Esophagus squamous epithelium (tissue), 5 donors: Measurements from ENCODE around the gene POLR2M. TPM values are rescaled to one million over a fixed set of nuclear protein-coding genes. Genes with fewer than 3 reads are reported as not detected.

ENCODE experiments used
- DNase-seq: peaks from one replicate; lab custom pipeline; 2025; lab: John Stamatoyannopoulos, UW
- H3K27ac ChIP-seq, 4 donors: fragments of 200-600 bp; sonication (generic); one replicate each; pipeline ENCODE4 v1.5.1; 2016 to 2019; ENCODE audit warnings: mild to moderate bottlenecking in 1 of 4
- H3K27me3 ChIP-seq, 4 donors: fragments of 200-600 bp; sonication (generic); 1 replicate in 3 of 4; 2 replicates in 1 of 4; pipeline versions ENCODE4 v1.5.1 to v1.6.0; 2017 to 2021; ENCODE audit warnings: antibody characterized with exemption in 1 of 4
- H3K36me3 ChIP-seq, 3 donors: fragments of 200-600 bp; sonication (generic); one replicate each; pipeline ENCODE4 v1.5.1; 2016 to 2019
- H3K4me1 ChIP-seq, 3 donors: fragments of 200-600 bp; sonication (generic); one replicate each; pipeline ENCODE4 v1.5.1; 2017 to 2019
- H3K4me3 ChIP-seq, 4 donors: fragments of 200-600 bp; sonication (generic); 1 replicate in 3 of 4; 2 replicates in 1 of 4; pipeline ENCODE4 v1.5.1; 2016 to 2019; ENCODE audit warnings: mild to moderate bottlenecking in 2 of 4, moderate library complexity in 1 of 4
- H3K9me3 ChIP-seq, 3 donors: fragments of 200-600 bp; sonication (generic); one replicate each; pipeline ENCODE4 v1.5.1; 2016 to 2019
- CTCF ChIP-seq, 6 experiments: fragments of 450-650 bp in 4 of 6; fragments of 200-600 bp in 2 of 6; sonication (generic) in 2 of 6; IDR thresholded peaks; one replicate each; pipeline ENCODE4 v1.5.1; 2016 to 2019; ENCODE audit warnings: antibody characterized with exemption in 6 of 6, mild to moderate bottlenecking in 4 of 6, moderate library complexity in 4 of 6
- POLR2A ChIP-seq, 4 donors: fragments of 450-650 bp; IDR thresholded peaks; one replicate each; pipeline ENCODE4 v1.6.1; 2017; ENCODE audit warnings: antibody characterized with exemption in 4 of 4, mild to moderate bottlenecking in 4 of 4, moderate library complexity in 3 of 4
- WGBS, 2 donors: methylation state at CpG; one replicate each; pipeline ENCODE4 v1.1.5; 2018; 5-methylcytosine and 5-hydroxymethylcytosine counted together
- intact Hi-C: fragments of 100-400 bp; cut with DNase I; formaldehyde crosslinking; loops from one replicate; pipeline ENCODE4 v1.15.0; 2022
- total RNA-seq, 4 donors: library from RNA; depleted of rRNA; stranded (reverse); fragments of >200 nt; gene quantifications; one replicate each; pipeline ENCODE4 v1.1.0, GENCODE V29; 2016
- donor health status: DM: yes; HTN: yes; CAD: no.

The POLR2M gene
- total RNA-seq, 4 donors from 2014 or later: 14.5 to 839 (median 71.7) TPM

- WGBS, 2 donors: 84 to 95% methylated on average over 3 to 4 of the region's 4 CpGs
- intact Hi-C loops: loop anchor here (10.0 kb wide), 1 partner anchor 325 kb away; the partner anchor contains the start of gene ALDH1A2
- no peaks in the 10 kb centered on the region for H3K9me3 ChIP-seq
Measured at GRCh38 chr15:57740048-57740447, 33.5 kb downstream of the POLR2M start.

GRCh38 chr15:57741089-57741488, 34.6 kb downstream of the POLR2M start:
- H3K27ac ChIP-seq: no peak overlapping the region
- no peaks in the 10 kb centered on the region for H3K36me3 ChIP-seq
- no peaks in the 10 kb centered on the region for H3K9me3 ChIP-seq
- TF ChIP-seq POLR2A (IDR thresholded peaks at IDR 0.05): no peak
- no peak for TF ChIP-seq CTCF (IDR thresholded peaks at IDR 0.05)
- H3K27me3 ChIP-seq: no peaks in the 10 kb centered on the region
- no peak for DNase-seq
- WGBS, 2 donors: 78 to 81% methylated on average over 3 of the region's 3 CpGs
- H3K4me3 ChIP-seq: no peak overlapping the region
- intact Hi-C loops: loop anchor here (10.0 kb wide), 1 partner anchor 324 kb away; the partner anchor contains the start of gene ALDH1A2
- no peaks in the 10 kb centered on the region for H3K4me1 ChIP-seq

More at GRCh38 chr15:57740048-57740447, 33.5 kb downstream of the POLR2M start:
- DNase-seq: no peak
- Histone ChIP-seq H3K4me3 (no peak overlapping the region), H3K27me3 (no peaks in the 10 kb centered on the region), H3K4me1 (no peaks in the 10 kb centered on the region), H3K36me3 (no peaks in the 10 kb centered on the region), H3K27ac (no peak overlapping the region)
- TF ChIP-seq POLR2A (IDR thresholded peaks at IDR 0.05): no peak
- TF ChIP-seq CTCF (IDR thresholded peaks at IDR 0.05): no peak

GRCh38 chr15:57743424-57743823, 36.9 kb downstream of the POLR2M start:
- no peak for DNase-seq
- intact Hi-C loops: loop anchor here (10.0 kb wide), 1 partner anchor 321 kb away; the partner anchor contains the start of gene ALDH1A2
- TF ChIP-seq CTCF (IDR thresholded peaks at IDR 0.05): no peak

GRCh38 chr15:57746786-57747185, 40.3 kb downstream of the POLR2M start:
- Histone ChIP-seq H3K9me3 (no peaks in the 10 kb centered on the region), H3K27ac (no peak overlapping the region), H3K4me1 (no peaks in the 10 kb centered on the region), H3K4me3 (peak overlapping the region in 1 of 4 donors; percentile 43), H3K27me3 (no peaks in the 10 kb centered on the region), H3K36me3 (no peaks in the 10 kb centered on the region)
- intact Hi-C loops: loop anchor here (10.0 kb wide), 1 partner anchor 318 kb away; the partner anchor contains the start of gene ALDH1A2
- TF ChIP-seq CTCF (IDR thresholded peaks at IDR 0.05) (no peak), POLR2A (IDR thresholded peaks at IDR 0.05) (no peak)
- WGBS, 2 donors: 75 to 77% methylated on average over 8 to 9 of the region's 9 CpGs
- no peak for DNase-seq

More at GRCh38 chr15:57743424-57743823, 36.9 kb downstream of the POLR2M start:
- Histone ChIP-seq H3K9me3 (no peaks in the 10 kb centered on the region), H3K4me3 (no peak overlapping the region), H3K27me3 (no peaks in the 10 kb centered on the region), H3K27ac (no peak overlapping the region), H3K36me3 (no peaks in the 10 kb centered on the region), H3K4me1 (no peaks in the 10 kb centered on the region)
- WGBS, 2 donors: 78 to 87% methylated on average over 4 of the region's 4 CpGs

GRCh38 chr15:57747206-57747896, 40.8 kb downstream of the POLR2M start:
- intact Hi-C loops: loop anchor here (10.0 kb wide), 1 partner anchor 317 kb away; the partner anchor contains the start of gene ALDH1A2

More at GRCh38 chr15:57747206-57747896, 40.8 kb downstream of the POLR2M start:
- Histone ChIP-seq H3K9me3 (no peaks in the 10 kb centered on the region), H3K27ac (no peak overlapping the region), H3K4me1 (peaks cover 0 to under 1% (median 0%) of the 10 kb centered on the region in 3 donors), H3K27me3 (no peaks in the 10 kb centered on the region), H3K36me3 (no peaks in the 10 kb centered on the region), H3K4me3 (peak overlapping the region in 1 of 4 donors; percentile 43)
- WGBS, 2 donors: 53 to 61% methylated on average over 12 of the region's 13 CpGs
- TF ChIP-seq CTCF (IDR thresholded peaks at IDR 0.05): no peak
- TF ChIP-seq POLR2A (IDR thresholded peaks at IDR 0.05): no peak
- no peak for DNase-seq
